H1 (cell line): ENCODE measurements around the gene GMPR. TPM values are rescaled to one million over a fixed set of nuclear protein-coding genes. Genes with fewer than 3 reads are reported as not detected.

Experiments
- CTCF ChIA-PET: fragments of 300-600 bp; sonication (Branson Sonifier 250); formaldehyde crosslinking; loops from one replicate; lab custom pipeline; 2021; ENCODE audit not compliant: partially characterized antibody; lab: Charles Lee
- POLR2A ChIA-PET: fragments of 300-600 bp; sonication (Branson Sonifier 250); formaldehyde crosslinking; loops from one replicate; lab custom pipeline; 2021; ENCODE audit warnings: inconsistent platforms; ENCODE audit not compliant: partially characterized antibody; lab: Charles Lee
- DNase-seq, 2 experiments: peaks; one replicate each; pipeline versions ENCODE4 v3.0.0 to v3.0.0-alpha.2; 2010 to 2022; ENCODE audit warnings: low spot score in 2 of 2, low read depth in 1 of 2, mixed read lengths in 1 of 2
- FAIRE-seq: peaks from 2 replicates; lab custom pipeline; 2011; peaks lifted over from hg19 to GRCh38; lab: Jason Lieb, UNC
- H2AFZ ChIP-seq: 2 replicates; pipeline ENCODE4 v1.8.1; 2012; ENCODE audit warnings: low read length, inconsistent platforms
- H2AK5ac ChIP-seq: 2 replicates; pipeline ENCODE4 v1.6.1; 2013; ENCODE audit warnings: low read depth, low read length
- H2BK120ac ChIP-seq: replicated peaks from 2 replicates; pipeline ENCODE3; 2013; ENCODE audit warnings: low read depth, low read length, inconsistent platforms
- H2BK12ac ChIP-seq: 2 replicates; pipeline ENCODE4 v1.6.1; 2013; ENCODE audit warnings: low read depth, low read length
- H2BK15ac ChIP-seq: 2 replicates; pipeline ENCODE4 v1.6.1; 2013; ENCODE audit warnings: low read length
- H2BK20ac ChIP-seq: 2 replicates; pipeline ENCODE4 v1.6.1; 2013; ENCODE audit warnings: low read length
- H2BK5ac ChIP-seq: 2 replicates; pipeline ENCODE4 v1.6.1; 2013; ENCODE audit warnings: low read depth, low read length
- H3K14ac ChIP-seq: 2 replicates; pipeline ENCODE4 v1.6.1; 2013; ENCODE audit warnings: inconsistent platforms; ENCODE audit not compliant: insufficient read length
- H3K18ac ChIP-seq: 2 replicates; pipeline ENCODE4 v1.6.1; 2013; ENCODE audit warnings: low read length; ENCODE audit errors: extremely low read depth
- H3K23ac ChIP-seq: 2 replicates; pipeline ENCODE4 v1.6.1; 2013; ENCODE audit warnings: inconsistent platforms; ENCODE audit not compliant: insufficient read length
- H3K23me2 ChIP-seq: 2 replicates; pipeline ENCODE4 v1.6.1; 2013; ENCODE audit warnings: low read depth, low read length
- H3K27ac ChIP-seq: 2 replicates; pipeline ENCODE4 v1.6.1; 2011; ENCODE audit warnings: low read depth, low read length, inconsistent platforms
- H3K27me3 ChIP-seq, 4 experiments: replicated peaks in 1 of 4; 1 replicate in 1 of 4; 2 replicates in 3 of 4; pipeline versions ENCODE4 v1.6.1 to v1.8.1; 2011 to 2013; ENCODE audit warnings: low read length in 3 of 4, mild to moderate bottlenecking in 3 of 4, inconsistent platforms in 2 of 4, mixed read lengths in 2 of 4, moderate library complexity in 1 of 4; ENCODE audit not compliant: control insufficient read depth in 3 of 4, insufficient read depth in 3 of 4; ENCODE audit errors: extremely low read depth in 1 of 4
- H3K36me3 ChIP-seq, 4 experiments: 2 replicates each; pipeline versions ENCODE4 v1.6.1 to v1.8.1; 2011 to 2013; ENCODE audit warnings: mild to moderate bottlenecking in 4 of 4, low read length in 3 of 4, moderate library complexity in 2 of 4, control low read depth in 1 of 4, inconsistent platforms in 1 of 4; ENCODE audit not compliant: insufficient read depth in 4 of 4, control insufficient read depth in 2 of 4
- H3K4ac ChIP-seq: replicated peaks from 2 replicates; pipeline ENCODE3; 2013; ENCODE audit warnings: low read length, low read depth, mixed read lengths, inconsistent platforms; ENCODE audit not compliant: insufficient read length
- H3K4me1 ChIP-seq, 4 experiments: replicated peaks in 1 of 4; 1 replicate in 1 of 4; 2 replicates in 3 of 4; pipeline versions ENCODE4 v1.6.1 to v1.8.1; 2011 to 2013; ENCODE audit warnings: low read length in 3 of 4, inconsistent platforms in 2 of 4, mixed read lengths in 1 of 4; ENCODE audit not compliant: insufficient read depth in 4 of 4, control insufficient read depth in 3 of 4
- H3K4me2 ChIP-seq, 2 experiments: 2 replicates each; pipeline versions ENCODE4 v1.6.1 to v1.8.1; 2011 to 2013; ENCODE audit warnings: low read depth in 2 of 2, low read length in 2 of 2, control low read depth in 1 of 2, inconsistent platforms in 1 of 2, mild to moderate bottlenecking in 1 of 2; ENCODE audit not compliant: insufficient read depth in 1 of 2
- H3K4me3 ChIP-seq, 4 experiments: fragments of 200-600, 300-600 bp in 1 of 4; sonication (generic), shearing (Covaris generic), sonication (Bioruptor Twin) in 1 of 4; 2 replicates each; pipeline versions ENCODE4 v1.5.1 to v1.8.1; 2011 to 2016; ENCODE audit warnings: low read length in 4 of 4, low read depth in 3 of 4, control low read depth in 2 of 4, inconsistent platforms in 2 of 4, mild to moderate bottlenecking in 2 of 4, mixed read lengths in 1 of 4, moderate library complexity in 1 of 4; ENCODE audit not compliant: insufficient read depth in 2 of 4; ENCODE audit errors: extremely low read depth in 1 of 4
- H3K56ac ChIP-seq: replicated peaks from 2 replicates; pipeline ENCODE3; 2013; ENCODE audit warnings: low read depth, mild to moderate bottlenecking, mixed read lengths, low read length, inconsistent platforms; ENCODE audit not compliant: insufficient read length
- H3K79me1 ChIP-seq: 2 replicates; pipeline ENCODE4 v1.6.1; 2013; ENCODE audit warnings: low read depth, low read length, control low read depth
- H3K79me2 ChIP-seq, 2 experiments: 2 replicates each; pipeline versions ENCODE4 v1.6.1 to v1.8.1; 2012 to 2013; ENCODE audit warnings: low read length in 2 of 2, mild to moderate bottlenecking in 2 of 2, inconsistent platforms in 1 of 2; ENCODE audit not compliant: insufficient read depth in 2 of 2, control insufficient read depth in 1 of 2
- H3K9ac ChIP-seq, 4 experiments: replicated peaks in 1 of 4; 1 replicate in 1 of 4; 2 replicates in 3 of 4; pipeline versions ENCODE4 v1.6.1 to v1.8.1; 2011 to 2013; ENCODE audit warnings: low read depth in 3 of 4, low read length in 3 of 4, control low read depth in 2 of 4, mild to moderate bottlenecking in 2 of 4, moderate library complexity in 2 of 4, inconsistent platforms in 1 of 4; ENCODE audit errors: extremely low read depth in 1 of 4
- H3K9me3 ChIP-seq, 2 experiments: 2 replicates each; pipeline versions ENCODE4 v1.6.1 to v1.8.1; 2012 to 2013; ENCODE audit warnings: mild to moderate bottlenecking in 2 of 2, moderate library complexity in 2 of 2, control low read depth in 1 of 2, inconsistent platforms in 1 of 2, low read depth in 1 of 2, low read length in 1 of 2, mixed read lengths in 1 of 2; ENCODE audit not compliant: insufficient read depth in 2 of 2
- H4K20me1 ChIP-seq, 2 experiments: replicated peaks in 1 of 2; 2 replicates each; pipeline versions ENCODE3 to v1.8.1; 2011 to 2013; ENCODE audit warnings: inconsistent platforms in 2 of 2, low read length in 2 of 2, mild to moderate bottlenecking in 1 of 2; ENCODE audit not compliant: insufficient read depth in 2 of 2, control insufficient read depth in 1 of 2
- H4K5ac ChIP-seq: 2 replicates; pipeline ENCODE4 v1.6.1; 2013; ENCODE audit warnings: low read length, low read depth, mixed read lengths, inconsistent platforms; ENCODE audit not compliant: insufficient read length
- H4K8ac ChIP-seq: 2 replicates; pipeline ENCODE4 v1.8.0; 2013; ENCODE audit warnings: mild to moderate bottlenecking, moderate library complexity, low read length, inconsistent platforms; ENCODE audit not compliant: insufficient read depth; ENCODE audit errors: extremely low read depth
- H4K91ac ChIP-seq: replicated peaks from 2 replicates; pipeline ENCODE3; 2013; ENCODE audit warnings: low read length, mixed read lengths, inconsistent platforms; ENCODE audit not compliant: insufficient read length
- FOSL1 ChIP-seq: IDR thresholded peaks from 2 replicates; pipeline ENCODE4 v1.6.1; 2011; ENCODE audit warnings: mild to moderate bottlenecking, low read depth, low read length, moderate library complexity; ENCODE audit not compliant: insufficient read depth
- HDAC2 ChIP-seq, 2 experiments: fragments of 300-600 bp in 1 of 2; sonication (generic) in 1 of 2; IDR thresholded peaks; 2 replicates each; pipeline ENCODE4 v1.6.1; 2011 to 2012; ENCODE audit warnings: low read depth in 2 of 2, low read length in 2 of 2, mild to moderate bottlenecking in 2 of 2, moderate library complexity in 2 of 2, borderline replicate concordance in 1 of 2, inconsistent platforms in 1 of 2
- KDM4A ChIP-seq: IDR thresholded peaks from one replicate; pipeline ENCODE4 v1.7.1; 2012; ENCODE audit warnings: low read depth, mild to moderate bottlenecking, moderate library complexity, low read length, inconsistent platforms; ENCODE audit not compliant: severe bottlenecking
- RNF2 ChIP-seq: fragments of 200-900, 300-1000 bp; sonication (generic); IDR thresholded peaks from 2 replicates; pipeline ENCODE4 v1.7.1; 2016; ENCODE audit warnings: borderline replicate concordance, low read depth, mild to moderate bottlenecking, antibody characterized with exemption, low read length; ENCODE audit not compliant: poor library complexity, severe bottlenecking; ENCODE audit errors: missing control alignments
- WGBS, 2 experiments: shearing (Covaris generic) in 1 of 2; methylation state at CpG; one replicate each; pipeline versions ENCODE4 v1.1.6 to v1.1.7; 2013 to 2015; ENCODE audit warnings: low lambda C conversion rate in 2 of 2, mixed read lengths in 2 of 2, inconsistent platforms in 1 of 2, low coverage in 1 of 2, missing lambda C conversion rate in 1 of 2; ENCODE audit not compliant: insufficient replicate concordance in 2 of 2, insufficient coverage in 1 of 2, insufficient read length in 1 of 2; ENCODE audit errors: extremely low coverage in 1 of 2, missing lambda C conversion rate in 1 of 2; 5-methylcytosine and 5-hydroxymethylcytosine counted together
- long read RNA-seq, 2 experiments: library from RNA in 1 of 2; library from capped mRNA in 1 of 2; stranded (forward); transcript quantifications; one replicate each; pipeline ENCODE4 v2.0.0, GENCODE V29; 2021; ENCODE audit warnings: inconsistent platforms in 1 of 2
- polyA minus RNA-seq, 3 experiments: library from RNA; depleted of rRNA, polyadenylated mRNA; stranded (reverse); fragments of >200 nt; gene quantifications; 1 replicate in 2 of 3; 2 replicates in 1 of 3; pipeline ENCODE4 v1.2.3, GENCODE V29; 2011
- polyA plus RNA-seq, 7 experiments: library from polyadenylated mRNA; depleted of rRNA in 3 of 7; stranded (reverse) in 5 of 7; unstranded in 2 of 7; fragments of >200 nt in 5 of 7; fragments of 200-250 nt in 2 of 7; gene quantifications; 1 replicate in 5 of 7; 2 replicates in 1 of 7; 4 replicates in 1 of 7; pipeline versions ENCODE4 v1.2.1 to v1.2.3, GENCODE V29; 2011 to 2013; ENCODE audit warnings: missing spikeins in 2 of 7, mixed read lengths in 2 of 7
- total RNA-seq: library from RNA; stranded (reverse); fragmentation: NEBNext Ultra II Directional; extraction: Animal tissue kit (Norgen Biotek cat#: 25700); gene quantifications from 2 replicates; pipeline ENCODE4 v1.2.1, GENCODE V29; 2021
- TF ChIP-seq, protein P1 (sequence below): IDR thresholded peaks from 2 replicates; pipeline ENCODE4 v1.6.1; 2012; ENCODE audit warnings: inconsistent platforms

GMPR gene
- total RNA-seq (0.99 and 1.2 TPM in 2 replicates), polyA plus RNA-seq (2011; rRNA removed) (1.2 and 1.7 TPM in 2 replicates), polyA minus RNA-seq (2011; rRNA and poly(A)+ RNA removed) (0.24 and 0.57 TPM in 2 replicates)
- 1.1 TPM for polyA plus RNA-seq (2011; cell fraction: cytosol; rRNA removed)
- 0.90 TPM for polyA plus RNA-seq (2011; cell fraction: nucleus; rRNA removed)
- polyA plus RNA-seq (2012, experiment 1 of 2) = 1.1 to 1.8 TPM (median 1.3 TPM) in 4 replicates
- polyA plus RNA-seq (2012, experiment 2 of 2) = 0.94 TPM
- 2.0 TPM for polyA plus RNA-seq (2013, experiment 1 of 2)
- 1.9 TPM for polyA plus RNA-seq (2013, experiment 2 of 2)
- polyA minus RNA-seq (2011; cell fraction: cytosol; rRNA and poly(A)+ RNA removed) = not detected
- not detected for polyA minus RNA-seq (2011; cell fraction: nucleus; rRNA and poly(A)+ RNA removed)
- long read RNA-seq, experiment 1 = 0 reads
- long read RNA-seq, experiment 2, partial matches to known transcripts = 0 of 1 reads
- long read RNA-seq, experiment 2, other reads (novel, unspliced or antisense) = 1 of 1 reads

DNA sequence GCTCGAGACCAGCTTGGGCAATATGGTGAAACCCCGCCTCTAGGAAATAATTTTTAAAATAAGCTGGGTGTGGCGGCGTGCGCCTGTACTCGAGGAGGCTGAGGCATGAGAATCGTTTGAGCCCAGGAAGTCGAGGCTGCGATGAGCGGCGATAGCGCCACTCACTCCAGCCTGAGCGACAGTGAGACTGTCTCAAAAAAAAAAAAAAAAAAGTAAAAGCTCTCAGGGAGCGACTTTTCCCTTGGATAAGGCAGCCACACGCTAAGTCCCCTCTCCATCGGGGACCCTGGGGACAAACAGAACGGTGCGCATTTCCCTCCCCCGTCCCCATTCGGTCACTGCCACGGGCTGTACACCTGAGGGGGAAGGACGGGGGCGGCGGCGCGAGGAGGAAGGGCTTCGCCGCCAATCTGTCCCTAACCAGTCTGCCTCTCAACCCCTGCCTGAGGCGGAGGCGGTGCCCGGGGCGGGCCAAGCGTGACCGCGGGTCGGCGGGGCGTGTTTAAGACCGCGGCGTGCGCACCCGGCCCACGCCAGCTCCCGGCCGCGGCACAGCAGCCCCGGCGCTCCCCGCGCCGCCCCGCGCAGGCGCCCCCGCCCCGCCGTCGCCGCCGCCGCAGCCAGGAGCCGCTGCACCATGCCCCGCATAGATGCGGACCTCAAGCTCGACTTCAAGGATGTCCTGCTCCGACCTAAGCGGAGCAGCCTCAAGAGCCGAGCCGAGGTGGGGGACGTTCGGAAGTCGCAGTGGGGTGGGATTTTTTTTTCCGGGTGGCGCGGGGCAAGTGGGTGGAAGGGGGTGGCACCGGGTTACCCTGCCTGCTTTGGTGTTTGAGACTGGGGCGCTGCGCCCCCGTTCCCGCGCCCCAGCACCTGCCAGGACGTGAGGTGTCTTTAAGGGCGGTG is at the start of gene GMPR:
TSS of gene GMPR (plus strand) at position 531 of the 906 bp plus-strand sequence. CDS start at position 638, 107 bp downstream.
- peaks cover 11% of the 10 kb centered on the region for H3K23me2 ChIP-seq
- no peaks in the 10 kb centered on the region for H4K20me1 ChIP-seq
- no peak within 1 kb of the TSS for H3K23ac ChIP-seq
- H3K9ac ChIP-seq = no peak within 1 kb of the TSS; a peak in 1 of 7 replicates
- FAIRE-seq (no peak), DNase-seq (peak in 1 of 2 experiments; percentile 63)
- peak within 1 kb of the TSS; percentile 83 for H2AFZ ChIP-seq
- H2BK15ac ChIP-seq = no peak within 1 kb of the TSS
- no peak within 1 kb of the TSS for H3K27ac ChIP-seq
- peaks cover 0 to 6% (median 3%) of the 10 kb centered on the region in 4 experiments; a peak in 4 of 7 replicates for H3K4me1 ChIP-seq
- H3K14ac ChIP-seq = no peak within 1 kb of the TSS
- ChIA-PET CTCF (interaction anchor here (1.0 to 9.0 kb wide), 8 partner anchors 9 to 102 kb away, joined by 3 to 57 read pairs (median 4); no protein-coding TSS in a partner anchor), POLR2A (no interaction called here)
- H4K8ac ChIP-seq = peak within 1 kb of the TSS; percentile 64
- H3K36me3 ChIP-seq = no peaks in the 10 kb centered on the region
- TF ChIP-seq HDAC2 (IDR thresholded peaks at IDR 0.05; ENCODE audit: borderline replicate concordance in 1 of 2, low read depth in 2 of 2, low read length in 2 of 2) (0 out of 4 replicates have a peak, but pooled peaks of 1 of the 2 experiments have one; percentile 5), FOSL1 (no peak), KDM4A (peak; percentile 53), RNF2 (peak; percentile 16)
- TF ChIP-seq, protein P1, sequence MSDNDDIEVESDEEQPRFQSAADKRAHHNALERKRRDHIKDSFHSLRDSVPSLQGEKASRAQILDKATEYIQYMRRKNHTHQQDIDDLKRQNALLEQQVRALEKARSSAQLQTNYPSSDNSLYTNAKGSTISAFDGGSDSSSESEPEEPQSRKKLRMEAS = peak; percentile 42
- no peaks in the 10 kb centered on the region for H3K9me3 ChIP-seq
- H3K4me2 ChIP-seq = peak within 1 kb of the TSS; percentile 83 to 97
- H3K79me1 ChIP-seq = no peaks in the 10 kb centered on the region
- H2BK12ac ChIP-seq = peak within 1 kb of the TSS; percentile 50; the same call in 1 of the 2 replicates
- H2BK20ac ChIP-seq = 0 out of 2 replicates have a peak within 1 kb of the TSS, but pooled peaks have one; percentile 21
- no peak within 1 kb of the TSS for H2BK120ac ChIP-seq
- H3K56ac ChIP-seq = no peak within 1 kb of the TSS
- H4K5ac ChIP-seq = no peak within 1 kb of the TSS
- 18% methylated on average over 25 of the region's 84 CpGs; no CpG with 5 or more reads in 1 of the 2 experiments for WGBS, 2 experiments
- H2AK5ac ChIP-seq = no peak within 1 kb of the TSS
- H4K91ac ChIP-seq = no peak within 1 kb of the TSS
- H3K79me2 ChIP-seq = no peaks in the 10 kb centered on the region
- no peak within 1 kb of the TSS for H3K18ac ChIP-seq
- H3K27me3 ChIP-seq = peaks cover 12 to 36% (median 30%) of the 10 kb centered on the region in 4 experiments
- no peak within 1 kb of the TSS for H3K4ac ChIP-seq
- no peak within 1 kb of the TSS for H2BK5ac ChIP-seq
- H3K4me3 ChIP-seq = peak within 1 kb of the TSS; percentile 39 to 67 (median 64)
